Measurements from ENCODE around the gene ING3. TPM values are rescaled to one million over a fixed set of nuclear protein-coding genes. Genes with fewer than 3 reads are reported as not detected.

Gene ING3
- total RNA-seq, 1 donor from 2014 or later = 6.8 TPM

- Histone ChIP-seq H3K9me3 (no peaks in the 10 kb centered on the region), H3K27me3 (no peaks in the 10 kb centered on the region), H3K4me1 (no peaks in the 10 kb centered on the region), H3K27ac (no peak overlapping the region), H3K4me3 (no peak overlapping the region), H3K36me3 (no peaks in the 10 kb centered on the region)
- DNase-seq (ENCODE audit: low spot score in 2 of 2) = no peak
- intact Hi-C loops (cut with DNase I) = no loop called here
- TF ChIP-seq, protein P1, sequence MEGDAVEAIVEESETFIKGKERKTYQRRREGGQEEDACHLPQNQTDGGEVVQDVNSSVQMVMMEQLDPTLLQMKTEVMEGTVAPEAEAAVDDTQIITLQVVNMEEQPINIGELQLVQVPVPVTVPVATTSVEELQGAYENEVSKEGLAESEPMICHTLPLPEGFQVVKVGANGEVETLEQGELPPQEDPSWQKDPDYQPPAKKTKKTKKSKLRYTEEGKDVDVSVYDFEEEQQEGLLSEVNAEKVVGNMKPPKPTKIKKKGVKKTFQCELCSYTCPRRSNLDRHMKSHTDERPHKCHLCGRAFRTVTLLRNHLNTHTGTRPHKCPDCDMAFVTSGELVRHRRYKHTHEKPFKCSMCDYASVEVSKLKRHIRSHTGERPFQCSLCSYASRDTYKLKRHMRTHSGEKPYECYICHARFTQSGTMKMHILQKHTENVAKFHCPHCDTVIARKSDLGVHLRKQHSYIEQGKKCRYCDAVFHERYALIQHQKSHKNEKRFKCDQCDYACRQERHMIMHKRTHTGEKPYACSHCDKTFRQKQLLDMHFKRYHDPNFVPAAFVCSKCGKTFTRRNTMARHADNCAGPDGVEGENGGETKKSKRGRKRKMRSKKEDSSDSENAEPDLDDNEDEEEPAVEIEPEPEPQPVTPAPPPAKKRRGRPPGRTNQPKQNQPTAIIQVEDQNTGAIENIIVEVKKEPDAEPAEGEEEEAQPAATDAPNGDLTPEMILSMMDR (IDR thresholded peaks at IDR 0.05) = no peak
These were observed 30.5 kb upstream of the ING3 start for GRCh38 chr7:120920034-120920433.

DNA sequence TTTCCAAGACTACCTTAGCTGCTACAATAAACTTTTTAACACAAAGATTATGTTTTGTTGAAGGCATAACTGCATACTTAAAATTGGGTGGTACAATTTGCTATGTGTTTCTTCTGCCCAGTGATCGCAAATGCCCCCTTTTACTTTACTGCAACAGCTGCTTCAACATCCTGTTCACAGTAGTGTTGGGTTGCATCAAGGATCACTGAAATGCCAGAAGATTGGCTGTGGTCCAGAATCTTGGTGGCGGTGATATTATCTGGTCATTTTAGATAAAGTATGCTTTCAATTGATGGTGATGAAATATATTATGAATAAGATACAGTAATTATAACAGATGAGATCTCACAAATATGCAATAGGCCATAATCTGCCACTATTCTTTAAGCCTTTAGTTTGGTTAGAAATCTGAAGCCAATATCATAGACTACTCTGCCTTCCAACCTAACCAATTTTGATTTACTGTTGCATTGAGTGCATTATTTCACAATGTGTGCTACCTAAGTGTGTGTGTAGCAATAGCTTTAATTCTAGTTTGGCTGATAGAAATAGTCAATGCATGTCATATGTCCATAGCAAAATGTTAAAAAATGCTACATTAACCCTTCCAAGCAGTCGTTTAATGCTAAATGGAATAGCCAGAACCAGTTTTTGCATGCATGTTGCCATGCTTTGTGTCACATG, 29.8 kb upstream of the ING3 start:
- no peaks in the 10 kb centered on the region for H3K9me3 ChIP-seq
- TF ChIP-seq, protein P1 (IDR thresholded peaks at IDR 0.05) = no peak

DNA sequence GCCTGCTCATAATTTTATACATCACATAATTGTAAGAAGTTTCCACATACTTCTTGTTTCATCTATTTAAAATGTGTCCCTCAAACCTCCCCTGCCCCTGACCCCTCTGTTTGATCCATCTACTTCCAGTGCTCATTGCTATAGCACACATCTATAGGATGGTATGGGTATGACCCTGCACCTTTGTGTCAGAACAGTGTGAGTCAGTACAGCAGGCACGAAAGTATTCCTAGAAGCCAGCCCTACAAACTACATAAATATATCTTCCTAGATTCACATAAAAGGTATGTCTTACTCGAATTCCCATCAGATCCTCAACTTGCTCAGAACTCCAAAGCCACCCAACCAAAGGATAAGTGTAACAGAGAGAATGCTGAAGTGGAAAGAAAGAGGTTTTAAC, 25.7 kb upstream of the ING3 start:
- H3K4me3 ChIP-seq = no peak overlapping the region
- H3K4me1 ChIP-seq = no peaks in the 10 kb centered on the region
- TF ChIP-seq, protein P1 (IDR thresholded peaks at IDR 0.05) = no peak
- H3K9me3 ChIP-seq = no peaks in the 10 kb centered on the region
- no peaks in the 10 kb centered on the region for H3K36me3 ChIP-seq
- intact Hi-C loops (cut with DNase I) = no loop called here
- no peak overlapping the region for H3K27ac ChIP-seq
- no peaks in the 10 kb centered on the region for H3K27me3 ChIP-seq
- DNase-seq (ENCODE audit: low spot score in 2 of 2) = no peak

More for the DNA sequence above, 29.8 kb upstream of the ING3 start:
- no peaks in the 10 kb centered on the region for H3K27me3 ChIP-seq
- H3K27ac ChIP-seq = no peak overlapping the region
- no peak for DNase-seq (ENCODE audit: low spot score in 2 of 2)
- no peaks in the 10 kb centered on the region for H3K36me3 ChIP-seq
- intact Hi-C loops (cut with DNase I) = no loop called here
- no peaks in the 10 kb centered on the region for H3K4me1 ChIP-seq
- H3K4me3 ChIP-seq = no peak overlapping the region

GRCh38 chr7:120925392-120925791, 25.2 kb upstream of the ING3 start:
- intact Hi-C loops (cut with DNase I) = no loop called here
- H3K4me1 ChIP-seq = no peaks in the 10 kb centered on the region
- TF ChIP-seq, protein P1 (IDR thresholded peaks at IDR 0.05) = no peak

GRCh38 chr7:120926943-120927346, 23.6 kb upstream of the ING3 start:
- no peak for DNase-seq (ENCODE audit: low spot score in 2 of 2)
- H3K9me3 ChIP-seq = no peaks in the 10 kb centered on the region
- no peak overlapping the region for H3K27ac ChIP-seq
- H3K36me3 ChIP-seq = no peaks in the 10 kb centered on the region
- no peak overlapping the region for H3K4me3 ChIP-seq
- TF ChIP-seq, protein P1 (IDR thresholded peaks at IDR 0.05) = no peak
- no peaks in the 10 kb centered on the region for H3K4me1 ChIP-seq
- intact Hi-C loops (cut with DNase I) = no loop called here
- no peaks in the 10 kb centered on the region for H3K27me3 ChIP-seq

More at GRCh38 chr7:120925392-120925791, 25.2 kb upstream of the ING3 start:
- Histone ChIP-seq H3K27me3 (no peaks in the 10 kb centered on the region), H3K4me3 (no peak overlapping the region), H3K36me3 (no peaks in the 10 kb centered on the region), H3K9me3 (no peaks in the 10 kb centered on the region), H3K27ac (no peak overlapping the region)
- no peak for DNase-seq (ENCODE audit: low spot score in 2 of 2)

Data from ascending aorta (tissue), 2 donors.